ENCODE measurements around the gene ELK3.

DNA sequence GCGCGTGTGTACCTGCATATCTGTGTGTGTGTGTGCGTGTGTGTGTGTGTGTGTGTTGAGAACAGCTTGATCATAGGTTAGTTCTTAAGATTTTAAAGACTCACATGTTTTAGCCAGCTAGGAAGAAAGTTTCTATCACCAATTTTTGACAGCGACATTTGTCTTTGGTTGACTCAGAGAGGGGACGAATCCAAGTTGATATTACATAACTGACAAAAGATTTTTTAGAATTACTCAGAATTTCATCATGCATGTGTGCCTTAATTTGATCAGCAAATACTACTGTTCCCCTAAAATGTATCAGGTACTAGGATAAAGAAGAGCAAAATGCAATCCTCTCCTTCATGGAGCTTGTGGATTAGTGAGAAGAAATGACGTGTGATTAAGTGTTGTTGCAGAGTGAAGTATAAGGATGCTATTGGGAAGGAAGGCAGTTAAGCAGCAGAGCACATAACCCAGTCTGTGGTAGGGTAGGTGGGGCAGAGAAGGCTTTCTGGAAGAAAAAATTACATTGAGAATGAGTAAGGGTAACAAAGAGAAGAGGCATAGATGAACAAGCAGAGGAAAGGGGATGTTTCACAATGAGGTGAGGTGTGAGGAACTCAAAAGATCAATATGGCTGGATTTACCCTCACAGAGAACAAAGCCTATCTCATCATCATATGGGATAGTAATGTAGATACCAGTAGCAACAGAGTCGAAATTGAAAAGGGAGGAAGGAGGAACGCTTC is 77.5 kb downstream of the ELK3 start:
- TF ChIP-seq POLR2A (IDR thresholded peaks at IDR 0.05): no peak
- TF ChIP-seq, protein P1, sequence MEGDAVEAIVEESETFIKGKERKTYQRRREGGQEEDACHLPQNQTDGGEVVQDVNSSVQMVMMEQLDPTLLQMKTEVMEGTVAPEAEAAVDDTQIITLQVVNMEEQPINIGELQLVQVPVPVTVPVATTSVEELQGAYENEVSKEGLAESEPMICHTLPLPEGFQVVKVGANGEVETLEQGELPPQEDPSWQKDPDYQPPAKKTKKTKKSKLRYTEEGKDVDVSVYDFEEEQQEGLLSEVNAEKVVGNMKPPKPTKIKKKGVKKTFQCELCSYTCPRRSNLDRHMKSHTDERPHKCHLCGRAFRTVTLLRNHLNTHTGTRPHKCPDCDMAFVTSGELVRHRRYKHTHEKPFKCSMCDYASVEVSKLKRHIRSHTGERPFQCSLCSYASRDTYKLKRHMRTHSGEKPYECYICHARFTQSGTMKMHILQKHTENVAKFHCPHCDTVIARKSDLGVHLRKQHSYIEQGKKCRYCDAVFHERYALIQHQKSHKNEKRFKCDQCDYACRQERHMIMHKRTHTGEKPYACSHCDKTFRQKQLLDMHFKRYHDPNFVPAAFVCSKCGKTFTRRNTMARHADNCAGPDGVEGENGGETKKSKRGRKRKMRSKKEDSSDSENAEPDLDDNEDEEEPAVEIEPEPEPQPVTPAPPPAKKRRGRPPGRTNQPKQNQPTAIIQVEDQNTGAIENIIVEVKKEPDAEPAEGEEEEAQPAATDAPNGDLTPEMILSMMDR (IDR thresholded peaks at IDR 0.05): no peak

Data from adrenal gland (tissue), 5 donors.